ENCODE measurements around the gene NRP2. TPM values are rescaled to one million over a fixed set of nuclear protein-coding genes. Genes with fewer than 3 reads are reported as not detected.

Gene NRP2
- total RNA-seq, 8 experiments from 2014 or later: 13.8 to 138 (median 53.2) TPM

- no peak overlapping the region for H3K27ac ChIP-seq
- peaks cover 0 to under 1% of the 10 kb centered on the region in 2 donors for H3K4me1 ChIP-seq (replicated peaks in 1 of 2)
- no peak overlapping the region for H3K4me3 ChIP-seq
- WGBS, 10 experiments: 70 to 100% (median 100%) methylated on average over 1 to 2 of the region's 3 CpGs; no CpG with 5 or more reads in 3 of the 10 experiments
- in situ Hi-C loops (cut with MboI; ENCODE audit: low pct_unique_long_range_greater_than_20kb in 2 of 9, low sequenced_read_pairs in 9 of 9, unreplicated experiment in 9 of 9): loop anchor here in 2 of 9 experiments (25.0 kb wide), 2 partner anchors 300 to 775 kb away; no protein-coding TSS in a partner anchor
- no peak for ATAC-seq (replicated peaks in 6 of 8)
These were observed 19.9 kb upstream of the NRP2 start for GRCh38 chr2:205662206-205662965.

DNA sequence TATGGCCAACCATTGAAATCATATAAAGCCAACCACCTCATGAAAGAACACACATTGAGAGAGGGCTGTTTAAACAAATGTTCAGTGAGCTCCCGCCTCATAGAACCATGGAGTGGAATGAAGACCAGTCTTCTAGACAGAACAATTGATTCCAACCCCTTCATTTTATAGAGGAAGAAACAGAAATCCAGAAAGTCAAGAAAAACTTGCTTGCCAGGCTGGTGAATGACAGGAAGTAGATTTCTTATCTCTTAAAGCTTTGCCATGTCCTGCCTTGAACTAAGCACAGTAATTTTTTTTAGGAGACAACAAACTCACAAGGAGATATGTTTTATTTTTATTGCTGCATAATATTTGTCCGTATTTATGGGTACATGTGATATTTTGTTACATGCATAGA lies 16.5 kb upstream of the NRP2 start:
- in situ Hi-C loops (cut with MboI; ENCODE audit: low pct_unique_long_range_greater_than_20kb in 2 of 9, low sequenced_read_pairs in 9 of 9, unreplicated experiment in 9 of 9): loop anchor here in 2 of 9 experiments (25.0 kb wide), 2 partner anchors 303 to 778 kb away; no protein-coding TSS in a partner anchor
- ATAC-seq (replicated peaks in 6 of 8): no peak

DNA sequence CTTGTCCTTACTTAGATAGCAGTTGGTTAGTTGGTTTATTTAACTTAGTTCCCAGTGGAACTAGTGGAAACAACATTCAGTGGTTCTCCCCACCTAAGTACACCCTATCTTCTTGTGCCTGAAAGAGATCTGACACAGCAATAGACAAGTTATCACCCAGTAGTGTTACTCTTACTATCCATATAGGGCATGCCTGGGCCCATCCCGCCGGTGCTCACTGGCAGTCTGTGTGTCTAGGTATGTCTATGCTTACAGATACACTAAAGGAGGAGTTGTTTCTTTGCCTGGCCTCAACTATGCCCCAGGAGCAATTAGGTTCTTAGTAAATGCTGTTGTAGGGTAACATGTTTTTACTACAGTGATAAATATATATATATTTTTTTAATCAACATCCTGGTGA lies 12.0 kb upstream of the NRP2 start:
- in situ Hi-C loops (cut with MboI; ENCODE audit: low pct_unique_long_range_greater_than_20kb in 2 of 9, low sequenced_read_pairs in 9 of 9, unreplicated experiment in 9 of 9): loop anchor here in 2 of 9 experiments (25.0 kb wide), 2 partner anchors 308 to 783 kb away; no protein-coding TSS in a partner anchor
- peak in 1 of 8 experiments; percentile 37 for ATAC-seq (replicated peaks in 6 of 8)
- 80 to 100% (median 98%) methylated on average over 1 to 2 of the region's 2 CpGs; no CpG with 5 or more reads in 4 of the 10 experiments for WGBS, 10 experiments
- no peak overlapping the region for H3K27ac ChIP-seq
- H3K4me3 ChIP-seq: no peak overlapping the region
- peaks cover 1 to 5% of the 10 kb centered on the region in 2 donors for H3K4me1 ChIP-seq (replicated peaks in 1 of 2)

More for the DNA sequence above, 16.5 kb upstream of the NRP2 start:
- WGBS, 10 experiments: 67 to 100% (median 88%) methylated on average over 1 to 2 of the region's 2 CpGs; no CpG with 5 or more reads in 2 of the 10 experiments
- Histone ChIP-seq H3K4me3 (no peak overlapping the region), H3K4me1 (replicated peaks in 1 of 2) (no peaks in the 10 kb centered on the region), H3K27ac (no peak overlapping the region)

GRCh38 chr2:205673312-205673711 lies 9.0 kb upstream of the NRP2 start:
- no peak for ATAC-seq (replicated peaks in 6 of 8)
- in situ Hi-C loops (cut with MboI; ENCODE audit: low pct_unique_long_range_greater_than_20kb in 2 of 9, low sequenced_read_pairs in 9 of 9, unreplicated experiment in 9 of 9): loop anchor here in 2 of 9 experiments (25.0 kb wide), 2 partner anchors 311 to 786 kb away; no protein-coding TSS in a partner anchor
- Histone ChIP-seq H3K4me1 (replicated peaks in 1 of 2) (peaks cover 5 to 7% of the 10 kb centered on the region in 2 donors), H3K27ac (no peak overlapping the region), H3K4me3 (no peak overlapping the region)
- WGBS, 10 experiments: 20 to 100% (median 100%) methylated on average over 1 of the region's 1 CpG; no CpG with 5 or more reads in 5 of the 10 experiments

DNA sequence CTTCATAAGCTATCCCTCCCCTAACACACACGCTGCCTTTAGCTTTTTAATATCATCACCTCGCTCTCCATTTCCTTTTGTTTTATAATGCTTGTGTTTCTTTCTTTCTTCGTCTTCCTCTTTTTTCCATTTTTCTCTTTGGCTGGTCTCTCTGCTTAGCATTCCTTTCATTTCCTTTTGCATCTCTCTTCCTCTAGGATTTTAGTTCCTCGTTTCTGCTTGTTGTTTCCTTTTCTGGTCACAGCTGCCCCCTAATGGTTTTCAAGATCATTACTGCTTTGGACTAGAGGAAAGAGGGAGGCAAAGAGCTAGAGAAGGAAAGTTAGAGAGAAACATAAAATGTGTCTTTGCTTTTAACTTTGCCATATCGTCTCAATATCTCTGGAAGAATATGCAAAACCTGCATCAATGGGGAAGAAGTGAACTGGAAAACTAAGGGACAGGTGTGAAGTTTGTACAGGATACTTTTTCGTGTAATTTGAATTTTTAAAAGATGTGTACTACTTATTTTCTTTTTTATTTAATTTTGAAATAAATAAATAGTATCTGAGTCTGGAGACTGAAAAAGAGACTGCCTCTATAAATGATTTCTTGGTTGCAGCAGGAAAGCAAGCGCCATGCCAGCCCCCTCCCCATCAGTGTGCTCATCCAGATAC lies 6.3 kb upstream of the NRP2 start:
- Histone ChIP-seq H3K4me1 (replicated peaks in 1 of 2) (peaks cover 5 to 9% of the 10 kb centered on the region in 2 donors), H3K4me3 (no peak overlapping the region), H3K27ac (no peak overlapping the region)
- 6 to 100% (median 32%) methylated on average over 1 to 7 of the region's 7 CpGs for WGBS, 10 experiments
- ATAC-seq (replicated peaks in 6 of 8): peak; percentile 21 to 55 (median 46)
- in situ Hi-C loops (cut with MboI; ENCODE audit: low pct_unique_long_range_greater_than_20kb in 2 of 9, low sequenced_read_pairs in 9 of 9, unreplicated experiment in 9 of 9): loop anchor here in 5 of 9 experiments (25.0 kb wide), 6 partner anchors 261 to 1414 kb away; no protein-coding TSS in a partner anchor

DNA sequence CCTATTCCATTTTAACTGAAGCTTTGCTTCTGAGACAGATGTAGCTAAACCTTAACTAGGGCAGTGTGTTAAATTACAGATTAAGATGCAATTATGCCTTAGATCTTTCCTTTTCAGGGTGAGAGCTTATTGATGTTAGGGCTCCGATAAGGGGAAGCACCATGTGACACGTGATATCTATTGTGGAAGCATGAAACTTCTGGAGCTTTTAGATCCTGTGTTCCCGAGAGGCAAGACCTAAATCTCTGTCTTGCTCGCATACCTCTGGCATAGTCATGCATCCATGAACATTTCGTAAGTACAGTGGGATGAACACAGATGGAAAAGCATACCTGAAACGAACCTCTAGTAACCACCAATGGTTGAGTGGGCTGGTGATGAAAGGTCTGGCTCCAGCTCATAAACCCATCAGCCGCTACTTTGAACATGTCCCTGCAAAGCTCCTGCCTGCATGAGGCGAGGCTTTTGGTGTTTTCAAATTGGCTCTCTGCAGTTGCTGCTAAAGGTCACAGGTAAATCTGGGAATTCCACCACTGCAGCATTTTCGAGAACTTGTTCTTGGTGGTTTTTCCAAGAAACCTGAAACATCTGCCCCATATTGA lies 3.7 kb upstream of the NRP2 start:
- Histone ChIP-seq H3K27ac (no peak overlapping the region), H3K4me3 (no peak overlapping the region), H3K4me1 (replicated peaks in 1 of 2) (peaks cover 5 to 9% of the 10 kb centered on the region in 2 donors)
- ATAC-seq (replicated peaks in 6 of 8): no peak
- WGBS, 10 experiments: 43 to 95% (median 90%) methylated on average over 1 to 8 of the region's 9 CpGs; no CpG with 5 or more reads in 2 of the 10 experiments
- in situ Hi-C loops (cut with MboI; ENCODE audit: low pct_unique_long_range_greater_than_20kb in 2 of 9, low sequenced_read_pairs in 9 of 9, unreplicated experiment in 9 of 9): loop anchor here in 5 of 9 experiments (25.0 kb wide), 6 partner anchors 259 to 1416 kb away; no protein-coding TSS in a partner anchor

- Histone ChIP-seq H3K4me3 (no peak overlapping the region), H3K27ac (no peak overlapping the region), H3K4me1 (replicated peaks in 1 of 2) (peaks cover 5 to 9% of the 10 kb centered on the region in 2 donors)
- in situ Hi-C loops (cut with MboI; ENCODE audit: low pct_unique_long_range_greater_than_20kb in 2 of 9, low sequenced_read_pairs in 9 of 9, unreplicated experiment in 9 of 9): loop anchor here in 5 of 9 experiments (25.0 kb wide), 6 partner anchors 258 to 1417 kb away; no protein-coding TSS in a partner anchor
- no peak for ATAC-seq (replicated peaks in 6 of 8)
- 28 to 100% (median 86%) methylated on average over 1 to 4 of the region's 5 CpGs; no CpG with 5 or more reads in 1 of the 10 experiments for WGBS, 10 experiments
These were observed 2.8 kb upstream of the NRP2 start for GRCh38 chr2:205679410-205680009.

DNA sequence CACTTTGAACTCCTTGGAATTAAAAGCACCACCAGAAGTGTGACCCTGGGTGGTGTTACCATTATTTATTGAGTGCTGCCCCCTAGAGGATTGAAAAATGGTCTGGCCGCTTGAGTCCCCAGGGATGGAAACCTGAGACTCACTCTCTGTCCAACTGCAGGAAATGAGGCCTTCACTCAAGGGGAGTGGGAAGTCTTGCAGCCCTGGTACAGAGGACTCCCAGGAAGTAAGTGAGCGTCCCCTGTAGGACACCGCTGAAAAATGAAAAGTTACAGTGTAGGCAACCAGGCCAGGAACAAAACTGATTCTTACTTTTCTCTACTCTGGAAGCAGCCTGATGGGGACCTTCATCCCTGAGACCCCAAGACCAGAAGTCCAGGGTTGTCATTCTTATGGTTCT lies 2.2 kb upstream of the NRP2 start:
- H3K27ac ChIP-seq: no peak overlapping the region
- ATAC-seq (replicated peaks in 6 of 8): peak; percentile 16 to 60 (median 26)
- in situ Hi-C loops (cut with MboI; ENCODE audit: low pct_unique_long_range_greater_than_20kb in 2 of 9, low sequenced_read_pairs in 9 of 9, unreplicated experiment in 9 of 9): loop anchor here in 5 of 9 experiments (25.0 kb wide), 6 partner anchors 257 to 1418 kb away; no protein-coding TSS in a partner anchor
- H3K4me3 ChIP-seq: no peak overlapping the region
- 0 to 80% (median 42%) methylated on average over 1 to 2 of the region's 3 CpGs; no CpG with 5 or more reads in 5 of the 10 experiments for WGBS, 10 experiments
- peaks cover 3 to 9% of the 10 kb centered on the region in 2 donors for H3K4me1 ChIP-seq (replicated peaks in 1 of 2)

GRCh38 chr2:205680903-205681302 lies 1.4 kb upstream of the NRP2 start:
- H3K27ac ChIP-seq: no peak overlapping the region
- ATAC-seq (replicated peaks in 6 of 8): no peak
- in situ Hi-C loops (cut with MboI; ENCODE audit: low pct_unique_long_range_greater_than_20kb in 2 of 9, low sequenced_read_pairs in 9 of 9, unreplicated experiment in 9 of 9): loop anchor here in 5 of 9 experiments (25.0 kb wide), 6 partner anchors 256 to 1419 kb away; no protein-coding TSS in a partner anchor
- H3K4me1 ChIP-seq (replicated peaks in 1 of 2): peaks cover 0 to 3% of the 10 kb centered on the region in 2 donors
- no peak overlapping the region for H3K4me3 ChIP-seq
- 71 to 100% (median 95%) methylated on average over 1 to 4 of the region's 4 CpGs for WGBS, 10 experiments

DNA sequence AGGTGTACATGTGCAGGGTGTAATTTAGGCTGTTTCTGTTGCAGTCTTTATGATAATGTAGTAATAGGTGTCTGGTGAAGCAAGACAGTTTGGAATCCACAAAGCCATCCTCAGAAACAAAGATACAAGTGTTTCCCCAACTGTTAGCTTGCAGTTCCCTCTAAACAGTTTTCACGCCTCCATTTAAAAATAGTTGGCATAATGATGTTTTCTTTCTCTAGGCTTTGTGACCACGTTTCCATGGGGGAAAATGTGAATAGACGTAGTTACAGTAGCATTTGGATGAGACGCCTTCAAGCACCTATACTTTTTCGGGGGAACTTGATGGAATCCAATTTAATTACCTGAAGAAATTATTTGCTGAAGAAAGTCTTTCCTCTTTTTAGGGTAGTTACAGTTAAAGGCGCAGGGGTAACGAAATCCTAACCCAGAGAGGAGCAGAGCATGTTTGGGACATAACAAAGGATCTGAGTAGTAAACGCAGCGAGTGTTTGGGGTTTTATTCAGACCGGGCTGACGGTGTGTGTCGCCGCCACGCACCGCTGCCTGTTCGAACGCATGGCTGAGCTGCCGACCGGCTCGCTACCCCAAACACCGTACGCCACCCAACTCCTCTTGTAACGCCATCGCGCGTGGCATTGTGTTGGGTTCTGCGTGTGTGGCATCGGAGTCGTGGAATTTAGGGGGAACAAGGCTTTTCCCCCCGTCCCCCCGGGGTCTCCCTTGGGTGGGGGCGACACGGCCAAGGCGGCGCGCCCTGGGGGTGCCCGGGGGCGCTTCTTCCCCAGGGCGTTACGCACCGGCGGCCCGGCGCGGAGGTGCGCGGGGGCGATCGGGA lies 681 bp upstream of the NRP2 start:
- peak in 7 of 8 experiments; percentile 0 to 18 (median 5) for ATAC-seq (replicated peaks in 6 of 8)
- Histone ChIP-seq H3K4me3 (peak overlapping the region; percentile 52 to 62 (median 56)), H3K27ac (peak overlapping the region; percentile 22 to 42), H3K4me1 (replicated peaks in 1 of 2) (peaks cover under 1 to 3% of the 10 kb centered on the region in 2 donors)
- in situ Hi-C loops (cut with MboI; ENCODE audit: low pct_unique_long_range_greater_than_20kb in 2 of 9, low sequenced_read_pairs in 9 of 9, unreplicated experiment in 9 of 9): loop anchor here in 5 of 9 experiments (25.0 kb wide), 6 partner anchors 256 to 1419 kb away; no protein-coding TSS in a partner anchor
- WGBS, 10 experiments: 28 to 100% (median 58%) methylated on average over 1 to 19 of the region's 49 CpGs; no CpG with 5 or more reads in 1 of the 10 experiments

GRCh38 chr2:205682971-205683501 lies 735 bp downstream of the NRP2 start:
- peaks cover 13 to 16% of the 10 kb centered on the region in 2 donors for H3K4me1 ChIP-seq (replicated peaks in 1 of 2)
- 0 to 12% (median 0%) methylated on average over 2 to 10 of the region's 10 CpGs for WGBS, 10 experiments
- H3K27ac ChIP-seq: no peak overlapping the region
- in situ Hi-C loops (cut with MboI; ENCODE audit: low pct_unique_long_range_greater_than_20kb in 2 of 9, low sequenced_read_pairs in 9 of 9, unreplicated experiment in 9 of 9): loop anchor here in 5 of 9 experiments (25.0 kb wide), 6 partner anchors 254 to 1421 kb away; no protein-coding TSS in a partner anchor
- ATAC-seq (replicated peaks in 6 of 8): no peak
- H3K4me3 ChIP-seq: peak overlapping the region; percentile 52 to 62 (median 56)
